Amygdala (tissue), 56 donors: ENCODE measurements around the gene ANKRD44.
"Not testable (repeated sequence)": the region's sequence is repeated elsewhere in the genome, so short reads cannot be mapped to it uniquely, and the experiment has no call there.

Experiments
- DNase-seq, 56 donors: peaks; one replicate each; lab custom pipeline; 2025; lab: John Stamatoyannopoulos, UW

The ANKRD44 gene

DNA sequence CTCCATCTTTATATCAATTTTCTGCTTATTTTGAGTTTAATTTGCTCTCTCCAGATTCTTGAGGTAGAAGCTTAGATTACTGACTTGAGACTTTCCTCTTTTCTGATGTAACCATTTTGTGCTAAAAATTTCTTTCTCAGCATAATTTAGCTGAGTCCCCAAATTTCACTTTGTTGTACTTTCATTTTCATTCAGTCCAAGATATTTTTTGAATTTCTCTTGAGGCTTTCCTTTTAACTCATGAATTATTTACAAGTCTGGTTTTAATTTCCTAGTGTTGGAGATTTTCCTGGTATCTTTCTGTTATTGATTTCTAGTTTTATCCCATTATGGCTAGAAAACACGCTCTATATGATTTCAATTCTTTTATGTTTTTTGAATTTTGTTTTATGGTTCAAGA lies 239.4 kb downstream of the ANKRD44 start:
- no peak for DNase-seq

GRCh38 chr2:197069958-197070357 lies 240.6 kb downstream of the ANKRD44 start:
- no peak for DNase-seq

DNA sequence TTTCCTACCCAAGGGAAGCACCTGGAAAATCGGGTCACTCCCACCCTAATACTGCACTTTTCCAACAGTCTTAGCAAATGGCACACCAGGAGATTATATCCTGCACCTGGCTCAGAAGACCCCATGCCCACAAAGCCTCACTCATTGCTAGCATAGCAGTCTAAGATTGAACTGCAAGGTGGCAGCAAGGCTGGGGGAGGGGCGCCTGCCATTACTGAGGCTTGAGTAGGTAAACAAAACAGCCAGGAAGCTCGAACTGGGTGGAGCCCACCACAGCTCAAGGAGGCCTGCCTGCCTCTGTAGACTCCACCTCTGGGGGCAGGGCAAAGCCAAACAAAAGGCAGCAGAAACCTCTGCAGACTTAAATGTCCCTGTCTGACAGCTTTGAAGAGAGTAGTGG lies 248.0 kb downstream of the ANKRD44 start:
- DNase-seq: not testable (repeated sequence)

DNA sequence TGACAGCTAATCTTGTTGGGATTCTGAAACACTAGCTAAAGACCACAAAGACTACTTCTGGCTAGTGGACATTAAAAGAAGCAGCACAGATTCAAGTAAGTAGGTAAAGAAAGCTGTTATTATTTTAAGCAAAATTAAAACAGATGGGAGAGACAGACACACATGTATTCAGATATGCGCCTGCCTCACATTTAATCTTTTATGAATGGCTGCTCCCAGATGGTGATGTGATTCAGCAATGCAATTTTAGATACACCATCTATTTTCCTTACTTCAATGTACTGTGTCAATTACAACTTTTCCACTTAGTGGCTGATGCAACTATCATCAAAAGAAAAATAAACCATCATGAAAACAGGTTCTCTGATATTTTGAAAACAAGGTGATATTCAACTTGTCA lies 251.1 kb downstream of the ANKRD44 start:
- no peak for DNase-seq

DNA sequence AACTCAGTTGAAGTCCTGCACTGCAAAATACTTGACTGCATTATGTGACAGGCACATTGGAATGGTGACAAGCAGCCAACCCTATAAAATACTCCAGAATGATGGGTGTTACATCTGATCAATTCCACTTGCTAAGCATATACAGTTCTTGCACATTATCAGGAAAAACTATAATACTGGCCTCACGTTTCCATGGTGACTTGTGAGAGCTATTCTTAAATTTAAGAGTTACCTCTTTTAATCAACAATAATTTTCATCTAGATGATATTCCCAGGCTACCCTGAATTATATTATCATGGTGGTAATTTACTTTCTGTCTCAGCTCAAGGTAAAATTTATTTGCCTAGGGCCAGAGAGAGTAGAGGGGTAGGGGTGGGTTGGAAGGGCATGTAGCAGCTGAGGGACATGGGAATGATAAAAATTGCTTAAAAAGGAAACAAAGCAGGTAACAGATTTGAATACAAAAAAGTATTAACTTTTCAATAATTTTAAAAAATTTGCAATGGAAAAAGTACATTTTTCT lies 251.7 kb downstream of the ANKRD44 start:
- DNase-seq: no peak

GRCh38 chr2:197057959-197058358 lies 252.6 kb downstream of the ANKRD44 start:
- no peak for DNase-seq

GRCh38 chr2:197055045-197055444 lies 255.5 kb downstream of the ANKRD44 start:
- no peak for DNase-seq

DNA sequence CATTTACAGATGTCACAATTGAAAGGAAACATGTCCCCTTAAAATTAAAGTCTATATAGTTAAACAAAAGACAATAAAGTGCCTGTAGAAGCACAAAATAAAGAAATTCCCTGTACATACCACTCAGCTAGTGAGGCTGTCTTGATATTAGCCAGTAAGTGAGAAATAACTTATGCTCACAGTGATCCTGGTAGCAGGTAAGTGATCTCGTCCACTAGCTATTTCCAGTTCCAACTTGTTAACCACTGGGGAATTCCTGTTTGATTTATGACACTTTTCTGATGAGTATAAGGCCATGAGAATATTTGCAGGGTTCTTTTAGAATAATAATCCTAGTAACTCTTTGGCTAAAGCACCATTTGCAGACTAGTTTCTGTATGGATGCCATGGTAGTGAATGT lies 256.1 kb downstream of the ANKRD44 start:
- no peak for DNase-seq

- DNase-seq: no peak
Measured at GRCh38 chr2:197052356-197052755, 258.2 kb downstream of the ANKRD44 start.

DNA sequence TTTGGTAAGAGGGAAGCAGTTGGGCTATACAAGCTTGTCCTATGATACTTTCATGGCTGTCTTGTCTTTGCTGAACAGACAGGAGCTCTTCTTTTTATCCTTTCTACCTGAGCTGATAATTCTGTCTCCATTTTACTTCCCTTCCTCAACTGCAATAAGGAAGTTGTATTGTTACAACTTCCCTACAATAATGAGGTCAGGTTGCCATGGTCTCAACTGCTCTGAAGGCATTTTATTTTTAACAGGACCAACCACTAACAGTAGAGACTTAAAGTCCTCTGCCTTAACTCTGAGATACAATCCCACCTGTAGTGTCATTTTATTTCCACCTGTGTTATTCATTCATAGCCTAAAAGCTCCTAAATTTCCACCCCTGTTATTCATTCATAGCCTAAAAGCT lies 265.5 kb downstream of the ANKRD44 start:
- no peak for DNase-seq

GRCh38 chr2:197042739-197043196 lies 267.8 kb downstream of the ANKRD44 start:
- DNase-seq: no peak

GRCh38 chr2:197037863-197038398 lies 272.6 kb downstream of the ANKRD44 start:
- no peak for DNase-seq

GRCh38 chr2:197035002-197035401 lies 275.6 kb downstream of the ANKRD44 start:
- no peak for DNase-seq

GRCh38 chr2:197034292-197034691 lies 276.3 kb downstream of the ANKRD44 start:
- no peak for DNase-seq

- DNase-seq: no peak
Measured at GRCh38 chr2:197033222-197033621, 277.4 kb downstream of the ANKRD44 start.

GRCh38 chr2:197031803-197032202 lies 278.8 kb downstream of the ANKRD44 start:
- no peak for DNase-seq

DNA sequence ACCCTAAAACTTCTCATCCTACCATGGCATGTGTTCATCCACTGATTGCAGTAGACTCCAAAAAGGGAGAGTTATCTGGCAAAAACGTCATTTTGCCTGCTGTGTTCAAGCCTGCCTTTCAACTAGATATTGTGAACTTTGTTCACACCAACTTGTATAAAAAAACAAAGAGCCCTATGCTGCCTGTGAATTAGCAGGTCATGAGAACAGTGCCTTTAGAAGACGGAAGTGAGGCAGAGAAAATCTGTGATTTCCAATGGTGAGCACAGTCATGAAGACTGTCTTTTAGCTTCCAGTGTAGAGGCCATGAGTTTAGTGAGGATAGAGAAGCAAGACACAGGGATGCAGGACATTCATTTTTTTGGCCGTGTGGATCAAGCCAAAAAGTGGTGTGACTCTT lies 280.5 kb downstream of the ANKRD44 start:
- DNase-seq: no peak

DNA sequence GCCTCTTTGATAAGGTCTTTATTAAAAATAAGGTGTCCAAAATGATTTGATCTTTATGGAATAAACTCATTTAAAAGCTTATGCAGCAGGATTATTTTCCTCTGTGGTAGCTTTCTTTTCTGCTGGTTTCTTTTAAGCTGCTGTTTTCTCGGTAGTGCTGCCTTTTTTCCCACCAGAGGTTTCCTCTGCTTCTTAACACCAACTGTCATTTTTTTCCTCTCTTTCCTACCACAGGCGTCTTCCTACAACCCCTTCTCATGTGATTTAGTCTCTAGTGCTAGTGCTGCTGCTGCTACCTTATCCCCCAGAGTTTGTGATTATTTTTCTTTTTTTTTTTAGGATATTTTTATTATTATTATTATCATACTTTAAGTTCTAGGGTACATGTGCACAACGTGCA lies 281.9 kb downstream of the ANKRD44 start:
- DNase-seq: no peak

DNA sequence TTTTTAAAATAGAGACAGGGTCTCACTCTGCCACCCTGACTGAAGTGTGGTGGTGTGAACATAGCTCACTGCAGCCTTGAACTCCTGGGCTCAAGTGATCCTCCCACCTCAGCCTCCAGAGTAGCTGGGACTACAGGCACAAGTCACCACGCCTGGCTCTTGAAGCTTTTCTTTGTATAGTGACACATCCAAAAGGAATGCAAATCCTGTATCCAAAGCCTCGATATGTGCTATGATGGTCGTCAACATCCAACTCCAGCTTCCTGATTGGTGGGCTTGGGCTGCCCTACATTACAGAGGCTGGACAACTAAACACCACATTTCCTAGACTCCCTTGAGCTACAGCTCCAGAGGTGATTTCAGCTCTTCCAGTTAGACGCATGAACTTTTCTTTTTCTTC lies 282.4 kb downstream of the ANKRD44 start:
- no peak for DNase-seq

DNA sequence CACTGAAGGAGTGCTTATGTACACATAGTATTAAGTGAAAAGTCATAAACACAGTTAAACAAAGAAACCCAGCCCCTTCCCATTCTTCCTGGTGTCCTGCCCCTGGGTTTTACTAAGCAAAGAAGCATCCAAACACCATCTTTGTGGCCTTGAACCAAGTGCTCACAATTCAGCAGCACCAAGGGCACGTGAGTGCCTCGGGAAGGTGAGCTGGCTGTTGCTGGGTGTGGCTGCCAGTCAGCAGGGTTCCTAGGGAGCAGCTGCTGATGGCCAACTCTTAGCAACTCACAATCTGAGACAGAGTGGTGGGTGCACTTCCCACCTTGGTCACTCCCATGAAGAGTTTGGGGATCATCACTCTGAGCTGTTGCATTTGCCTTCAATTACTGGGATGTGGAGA lies 286.4 kb downstream of the ANKRD44 start:
- no peak for DNase-seq

DNA sequence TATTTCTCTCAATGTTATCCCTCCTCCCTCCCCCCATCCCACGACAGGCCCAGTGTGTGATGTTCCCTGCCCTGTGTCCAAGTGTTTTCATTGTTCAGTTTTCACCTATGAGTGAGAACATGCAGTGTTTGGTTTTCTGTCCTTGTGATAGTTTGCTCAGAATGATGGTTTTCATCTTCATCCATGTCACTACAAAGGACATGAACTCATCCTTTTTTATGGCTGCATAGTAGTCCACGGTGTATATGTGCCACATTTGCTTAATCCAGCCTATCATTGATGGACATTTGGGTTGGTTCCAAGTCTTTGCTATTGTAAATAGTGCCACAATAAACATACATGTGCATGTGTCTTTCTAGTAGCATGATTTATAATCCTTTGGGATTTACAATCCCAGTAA lies 289.7 kb downstream of the ANKRD44 start:
- DNase-seq: not testable (repeated sequence)

- DNase-seq: no peak
Measured at GRCh38 chr2:197013098-197013497, 297.5 kb downstream of the ANKRD44 start.
